BLaER1 treated with 17β-estradiol and CSF1 and Interleukin-3, amounts not matched to agents 10 nM and 100 nM (cell line): ENCODE results near the gene VAC14.
A peak's percentile ranks its signal among the peaks of the same experiment; 100 is the strongest.

ENCODE experiments used
- H3K27ac ChIP-seq, 11 experiments: shearing (Covaris generic); formaldehyde crosslinking; 2 replicates each; pipeline ENCODE4 v1.8.1; 2022
- H3K27me3 ChIP-seq, 11 experiments: shearing (Covaris generic); formaldehyde crosslinking; 2 replicates each; pipeline ENCODE4 v1.8.1; 2022
- H3K36me3 ChIP-seq, 11 experiments: shearing (Covaris generic); formaldehyde crosslinking; 2 replicates each; pipeline ENCODE4 v1.8.1; 2022
- H3K4me1 ChIP-seq, 10 experiments: shearing (Covaris generic); formaldehyde crosslinking; 2 replicates each; pipeline ENCODE4 v1.8.1; 2022
- H3K4me2 ChIP-seq, 11 experiments: shearing (Covaris generic); formaldehyde crosslinking; 2 replicates each; pipeline ENCODE4 v1.8.1; 2022
- H3K4me3 ChIP-seq, 10 experiments: shearing (Covaris generic); formaldehyde crosslinking; 2 replicates each; pipeline ENCODE4 v1.8.1; 2022
- H3K9ac ChIP-seq, 11 experiments: shearing (Covaris generic); formaldehyde crosslinking; 2 replicates each; pipeline ENCODE4 v1.8.1; 2022
- H3K9me3 ChIP-seq, 11 experiments: shearing (Covaris generic); formaldehyde crosslinking; replicated peaks in 1 of 11; 2 replicates each; pipeline ENCODE4 v1.8.1; 2022
- H4K20me1 ChIP-seq, 11 experiments: shearing (Covaris generic); formaldehyde crosslinking; 2 replicates each; pipeline ENCODE4 v1.8.1; 2022
- Cebpa-rat ChIP-seq, 11 experiments: shearing (Covaris generic); IDR thresholded peaks; 2 replicates each; pipeline ENCODE4 v1.8.1; 2022

The VAC14 gene

GRCh38 chr16:70700101-70701020, 100.6 kb downstream of the VAC14 start:
- Histone ChIP-seq H3K9ac (peak overlapping the region; percentile 2 to 75 (median 62); a peak in 19 of 22 replicates), H3K27me3 (no peaks in the 10 kb centered on the region), H3K4me1 (peaks cover 77 to 100% (median 88%) of the 10 kb centered on the region in 10 experiments)

GRCh38 chr16:70699696-70700095, 101.3 kb downstream of the VAC14 start:
- Histone ChIP-seq H4K20me1 (peaks cover 0 to 100% (median 15%) of the 10 kb centered on the region in 11 experiments; a peak in 13 of 22 replicates), H3K9me3 (no peaks in the 10 kb centered on the region), H3K4me3 (no peak overlapping the region), H3K27me3 (no peaks in the 10 kb centered on the region), H3K9ac (peak overlapping the region in 10 of 11 experiments; percentile 15 to 75 (median 64); a peak in 17 of 22 replicates), H3K4me2 (peak overlapping the region; percentile 71 to 94 (median 86)), H3K4me1 (peaks cover 84 to 99% (median 92%) of the 10 kb centered on the region in 10 experiments), H3K27ac (peak overlapping the region in 10 of 11 experiments; percentile 20 to 80 (median 70); a peak in 19 of 22 replicates), H3K36me3 (peaks cover 0 to 87% (median 8%) of the 10 kb centered on the region in 11 experiments; a peak in 15 of 22 replicates)
- no peak for TF ChIP-seq Cebpa-rat (IDR thresholded peaks at IDR 0.05)

More at GRCh38 chr16:70700101-70701020, 100.6 kb downstream of the VAC14 start:
- peaks cover 0 to 87% (median 8%) of the 10 kb centered on the region in 11 experiments; a peak in 15 of 22 replicates for H3K36me3 ChIP-seq
- H3K4me2 ChIP-seq = peak overlapping the region; percentile 71 to 94 (median 86)
- 0 out of 20 replicates have a peak overlapping the region, but pooled peaks of 2 of the 10 experiments have one; percentile 6 to 26 for H3K4me3 ChIP-seq
- no peak for TF ChIP-seq Cebpa-rat (IDR thresholded peaks at IDR 0.05)
- H4K20me1 ChIP-seq = peaks cover 0 to 100% (median 15%) of the 10 kb centered on the region in 11 experiments; a peak in 12 of 22 replicates
- H3K9me3 ChIP-seq = no peaks in the 10 kb centered on the region
- H3K27ac ChIP-seq = peak overlapping the region; percentile 20 to 80 (median 69); a peak in 21 of 22 replicates

GRCh38 chr16:70698901-70699300, 102.1 kb downstream of the VAC14 start:
- H3K27me3 ChIP-seq = no peaks in the 10 kb centered on the region
- peaks cover 86 to 100% (median 95%) of the 10 kb centered on the region in 10 experiments for H3K4me1 ChIP-seq
- peaks cover 0 to 87% (median 8%) of the 10 kb centered on the region in 11 experiments; a peak in 15 of 22 replicates for H3K36me3 ChIP-seq
- H3K4me2 ChIP-seq = peak overlapping the region; percentile 71 to 97 (median 91); a peak in 21 of 22 replicates
- no peak for TF ChIP-seq Cebpa-rat (IDR thresholded peaks at IDR 0.05)
- peak overlapping the region in 6 of 11 experiments; percentile 62 to 75 (median 70); a peak in 7 of 22 replicates for H3K9ac ChIP-seq
- H4K20me1 ChIP-seq = peaks cover 0 to 100% (median 16%) of the 10 kb centered on the region in 11 experiments; a peak in 13 of 22 replicates
- H3K27ac ChIP-seq = peak overlapping the region in 8 of 11 experiments; percentile 16 to 80 (median 72); a peak in 8 of 22 replicates
- H3K9me3 ChIP-seq = no peaks in the 10 kb centered on the region
- H3K4me3 ChIP-seq = no peak overlapping the region

- peak overlapping the region in 9 of 11 experiments; percentile 51 to 78 (median 72); a peak in 18 of 22 replicates for H3K27ac ChIP-seq
- peaks cover 79 to 100% (median 100%) of the 10 kb centered on the region in 10 experiments for H3K4me1 ChIP-seq
- H3K27me3 ChIP-seq = no peaks in the 10 kb centered on the region
- H3K9ac ChIP-seq = peak overlapping the region; percentile 18 to 72 (median 61); a peak in 20 of 22 replicates
- H4K20me1 ChIP-seq = peaks cover 0 to 100% (median 16%) of the 10 kb centered on the region in 11 experiments; a peak in 12 of 22 replicates
- H3K9me3 ChIP-seq = no peaks in the 10 kb centered on the region
- no peak for TF ChIP-seq Cebpa-rat (IDR thresholded peaks at IDR 0.05)
- H3K4me2 ChIP-seq = peak overlapping the region; percentile 65 to 97 (median 91)
- H3K36me3 ChIP-seq = peaks cover 0 to 88% (median 8%) of the 10 kb centered on the region in 11 experiments; a peak in 15 of 22 replicates
- peak overlapping the region in 6 of 10 experiments; percentile 0 to 54 (median 13); a peak in 7 of 20 replicates for H3K4me3 ChIP-seq
Observed at GRCh38 chr16:70697594-70698170, 103.3 kb downstream of the VAC14 start.

- H3K9me3 ChIP-seq = no peaks in the 10 kb centered on the region
- peak overlapping the region in 7 of 10 experiments; percentile 0 to 54 (median 10); a peak in 8 of 20 replicates for H3K4me3 ChIP-seq
- H3K9ac ChIP-seq = peak overlapping the region; percentile 18 to 72 (median 61); a peak in 20 of 22 replicates
- H4K20me1 ChIP-seq = peaks cover 0 to 100% (median 16%) of the 10 kb centered on the region in 11 experiments; a peak in 12 of 22 replicates
- H3K27ac ChIP-seq = peak overlapping the region in 10 of 11 experiments; percentile 46 to 78 (median 70); a peak in 19 of 22 replicates
- H3K4me2 ChIP-seq = peak overlapping the region; percentile 65 to 97 (median 91)
- peaks cover 73 to 100% (median 100%) of the 10 kb centered on the region in 10 experiments for H3K4me1 ChIP-seq
- H3K27me3 ChIP-seq = no peaks in the 10 kb centered on the region
- peaks cover 0 to 92% (median 8%) of the 10 kb centered on the region in 11 experiments; a peak in 15 of 22 replicates for H3K36me3 ChIP-seq
- no peak for TF ChIP-seq Cebpa-rat (IDR thresholded peaks at IDR 0.05)
Observed at GRCh38 chr16:70696952-70697593, 103.9 kb downstream of the VAC14 start.

GRCh38 chr16:70696355-70696754, 104.6 kb downstream of the VAC14 start:
- Histone ChIP-seq H3K4me3 (peak overlapping the region in 2 of 10 experiments; percentile 22 to 54; a peak in 3 of 20 replicates), H3K9ac (peak overlapping the region in 10 of 11 experiments; percentile 18 to 72 (median 61); a peak in 13 of 22 replicates), H3K27me3 (no peaks in the 10 kb centered on the region), H3K4me1 (peaks cover 66 to 100% (median 100%) of the 10 kb centered on the region in 10 experiments), H3K4me2 (peak overlapping the region; percentile 65 to 97 (median 91)), H3K27ac (peak overlapping the region in 9 of 11 experiments; percentile 51 to 78 (median 72); a peak in 17 of 22 replicates), H3K36me3 (peaks cover 0 to 95% (median 8%) of the 10 kb centered on the region in 11 experiments; a peak in 15 of 22 replicates), H3K9me3 (no peaks in the 10 kb centered on the region), H4K20me1 (peaks cover 0 to 100% (median 16%) of the 10 kb centered on the region in 11 experiments; a peak in 12 of 22 replicates)
- TF ChIP-seq Cebpa-rat (IDR thresholded peaks at IDR 0.05) = no peak

- Histone ChIP-seq H3K27ac (peak overlapping the region in 8 of 11 experiments; percentile 26 to 78 (median 73); a peak in 14 of 22 replicates), H3K27me3 (no peaks in the 10 kb centered on the region), H3K4me2 (peak overlapping the region; percentile 26 to 97 (median 91); a peak in 20 of 22 replicates), H3K9ac (peak overlapping the region in 6 of 11 experiments; percentile 35 to 71 (median 65); a peak in 8 of 22 replicates), H3K36me3 (peaks cover 0 to 95% (median 8%) of the 10 kb centered on the region in 11 experiments; a peak in 15 of 22 replicates), H3K4me3 (peak overlapping the region in 2 of 10 experiments; percentile 6 to 26; a peak in 1 of 20 replicates), H3K4me1 (peaks cover 57 to 100% (median 100%) of the 10 kb centered on the region in 10 experiments), H3K9me3 (no peaks in the 10 kb centered on the region), H4K20me1 (peaks cover 0 to 100% (median 9%) of the 10 kb centered on the region in 11 experiments; a peak in 12 of 22 replicates)
- TF ChIP-seq Cebpa-rat (IDR thresholded peaks at IDR 0.05) = no peak
Observed at GRCh38 chr16:70695331-70696070, 105.5 kb downstream of the VAC14 start.
